ENCODE results near the gene PRDM2.

The PRDM2 gene

GRCh38 chr1:13723810-13724209 is 23.8 kb downstream of the PRDM2 start:
- H3K4me3 ChIP-seq (ENCODE audit: low read length), result no peak overlapping the region
- DNase-seq (ENCODE audit: low read depth), result no peak
- TF ChIP-seq CTCF (conservative IDR thresholded peaks at IDR 0.05; ENCODE audit: low read depth, low read length), result no peak

GRCh38 chr1:13725714-13726175 is 25.8 kb downstream of the PRDM2 start:
- no peak overlapping the region for H3K4me3 ChIP-seq (ENCODE audit: low read length)
- TF ChIP-seq CTCF (conservative IDR thresholded peaks at IDR 0.05; ENCODE audit: low read depth, low read length), result peak; percentile 71
- DNase-seq (ENCODE audit: low read depth), result peak; percentile 13

- H3K4me3 ChIP-seq (ENCODE audit: low read length), result no peak overlapping the region
- no peak for DNase-seq (ENCODE audit: low read depth)
- TF ChIP-seq CTCF (conservative IDR thresholded peaks at IDR 0.05; ENCODE audit: low read depth, low read length), result no peak
Measured at GRCh38 chr1:13728091-13728715, 28.2 kb downstream of the PRDM2 start.

- no peak for DNase-seq (ENCODE audit: low read depth)
- no peak overlapping the region for H3K4me3 ChIP-seq (ENCODE audit: low read length)
- no peak for TF ChIP-seq CTCF (conservative IDR thresholded peaks at IDR 0.05; ENCODE audit: low read depth, low read length)
Measured at GRCh38 chr1:13730291-13730690, 30.3 kb downstream of the PRDM2 start.

GRCh38 chr1:13730751-13731482 is 30.9 kb downstream of the PRDM2 start:
- no peak overlapping the region for H3K4me3 ChIP-seq (ENCODE audit: low read length)
- peak; percentile 8 for DNase-seq (ENCODE audit: low read depth)
- no peak for TF ChIP-seq CTCF (conservative IDR thresholded peaks at IDR 0.05; ENCODE audit: low read depth, low read length)

- no peak for TF ChIP-seq CTCF (conservative IDR thresholded peaks at IDR 0.05; ENCODE audit: low read depth, low read length)
- no peak overlapping the region for H3K4me3 ChIP-seq (ENCODE audit: low read length)
- DNase-seq (ENCODE audit: low read depth), result no peak
Measured at GRCh38 chr1:13731897-13732296, 31.9 kb downstream of the PRDM2 start.

All from retinal pigment epithelial cell (primary cell).